ENCODE data around the gene CTNNBL1.
"Not testable (repeated sequence)": the region's sequence is repeated elsewhere in the genome, so short reads cannot be mapped to it uniquely, and the experiment has no call there.

The CTNNBL1 gene

GRCh38 chr20:37693635-37694626 is at the start of gene CTNNBL1:
Gene CTNNBL1, plus strand, starts transcription at chr20:37694030. Its CDS starts 93 bp downstream, at chr20:37694123.
- peak; percentile 94 for DNase-seq (ENCODE audit: low read depth)

- DNase-seq (ENCODE audit: low read depth), result no peak
Measured at GRCh38 chr20:37644605-37645004, 49.2 kb upstream of the CTNNBL1 start.

- DNase-seq (ENCODE audit: low read depth), result no peak
Measured at GRCh38 chr20:37647946-37648345, 45.9 kb upstream of the CTNNBL1 start.

GRCh38 chr20:37649017-37649416 is 44.8 kb upstream of the CTNNBL1 start:
- DNase-seq (ENCODE audit: low read depth), result no peak

- DNase-seq (ENCODE audit: low read depth), result no peak
Measured at GRCh38 chr20:37649676-37650370, 44.0 kb upstream of the CTNNBL1 start.

GRCh38 chr20:37650661-37651060 is 43.2 kb upstream of the CTNNBL1 start:
- no peak for DNase-seq (ENCODE audit: low read depth)

GRCh38 chr20:37651932-37652331 is 41.9 kb upstream of the CTNNBL1 start:
- peak; percentile 20 for DNase-seq (ENCODE audit: low read depth)

GRCh38 chr20:37656945-37657344 is 36.9 kb upstream of the CTNNBL1 start:
- no peak for DNase-seq (ENCODE audit: low read depth)

- no peak for DNase-seq (ENCODE audit: low read depth)
Measured at GRCh38 chr20:37657924-37658804, 35.7 kb upstream of the CTNNBL1 start.

- no peak for DNase-seq (ENCODE audit: low read depth)
Measured at GRCh38 chr20:37661519-37661918, 32.3 kb upstream of the CTNNBL1 start.

- no peak for DNase-seq (ENCODE audit: low read depth)
Measured at GRCh38 chr20:37662308-37662707, 31.5 kb upstream of the CTNNBL1 start.

- not testable (repeated sequence) for DNase-seq (ENCODE audit: low read depth)
Measured at GRCh38 chr20:37664595-37664994, 29.2 kb upstream of the CTNNBL1 start.

- DNase-seq (ENCODE audit: low read depth), result no peak
Measured at GRCh38 chr20:37668166-37668565, 25.7 kb upstream of the CTNNBL1 start.

- no peak for DNase-seq (ENCODE audit: low read depth)
Measured at GRCh38 chr20:37669062-37669772, 24.6 kb upstream of the CTNNBL1 start.

GRCh38 chr20:37669773-37670236 is 24.0 kb upstream of the CTNNBL1 start:
- DNase-seq (ENCODE audit: low read depth), result no peak

- DNase-seq (ENCODE audit: low read depth), result no peak
Measured at GRCh38 chr20:37670351-37670791, 23.5 kb upstream of the CTNNBL1 start.

GRCh38 chr20:37672143-37672542 is 21.7 kb upstream of the CTNNBL1 start:
- no peak for DNase-seq (ENCODE audit: low read depth)

- no peak for DNase-seq (ENCODE audit: low read depth)
Measured at GRCh38 chr20:37673444-37673843, 20.4 kb upstream of the CTNNBL1 start.

- no peak for DNase-seq (ENCODE audit: low read depth)
Measured at GRCh38 chr20:37676440-37676839, 17.4 kb upstream of the CTNNBL1 start.

GRCh38 chr20:37677969-37678861 is 15.6 kb upstream of the CTNNBL1 start:
- DNase-seq (ENCODE audit: low read depth), result no peak

Data from activated T-cell treated with anti-CD3 and anti-CD28 coated beads for 24 hours (primary cell).